HG02981 (cell line): ENCODE data around the gene PGS1.

Experiments used
- ATAC-seq: cut with Tn5 transposase; IDR thresholded peaks from one replicate; pipeline ENCODE4 v1.9.1; 2021; ENCODE audit warnings: mild to moderate bottlenecking, moderate library complexity; ENCODE audit not compliant: unreplicated experiment

Gene PGS1

GRCh38 chr17:78362232-78362631, 16.2 kb upstream of the PGS1 start:
- no peak for ATAC-seq

- ATAC-seq = no peak
Observed at GRCh38 chr17:78362671-78363070, 15.8 kb upstream of the PGS1 start.

GRCh38 chr17:78364436-78365281, 13.8 kb upstream of the PGS1 start:
- ATAC-seq = no peak

- ATAC-seq = no peak
Observed at GRCh38 chr17:78365561-78366108, 12.8 kb upstream of the PGS1 start.

- no peak for ATAC-seq
Observed at GRCh38 chr17:78366109-78366848, 12.2 kb upstream of the PGS1 start.

GRCh38 chr17:78367193-78367592, 11.3 kb upstream of the PGS1 start:
- no peak for ATAC-seq

- ATAC-seq = no peak
Observed at GRCh38 chr17:78368348-78368747, 10.1 kb upstream of the PGS1 start.

- ATAC-seq = no peak
Observed at GRCh38 chr17:78368854-78369495, 9.5 kb upstream of the PGS1 start.

GRCh38 chr17:78369791-78370381, 8.6 kb upstream of the PGS1 start:
- no peak for ATAC-seq

- ATAC-seq = no peak
Observed at GRCh38 chr17:78371056-78371455, 7.4 kb upstream of the PGS1 start.

GRCh38 chr17:78372841-78373240, 5.6 kb upstream of the PGS1 start:
- ATAC-seq = no peak

GRCh38 chr17:78374189-78374588, 4.3 kb upstream of the PGS1 start:
- no peak for ATAC-seq

- no peak for ATAC-seq
Observed at GRCh38 chr17:78374631-78375274, 3.7 kb upstream of the PGS1 start.

- no peak for ATAC-seq
Observed at GRCh38 chr17:78375401-78376151, 2.9 kb upstream of the PGS1 start.

- no peak for ATAC-seq
Observed at GRCh38 chr17:78376161-78376560, 2.3 kb upstream of the PGS1 start.

- ATAC-seq = no peak
Observed at GRCh38 chr17:78377858-78378224, 608 bp upstream of the PGS1 start.

- ATAC-seq = no peak
Observed at GRCh38 chr17:78379131-78379491, 662 bp downstream of the PGS1 start.

- no peak for ATAC-seq
Observed at GRCh38 chr17:78380370-78380769, 1.9 kb downstream of the PGS1 start.

- ATAC-seq = no peak
Observed at GRCh38 chr17:78381601-78382232, 3.3 kb downstream of the PGS1 start.
